ENCODE measurements around the gene DSTYK. TPM values are rescaled to one million over a fixed set of nuclear protein-coding genes. Genes with fewer than 3 reads are reported as not detected.

Gene DSTYK
- total RNA-seq, 4 donors from 2014 or later, result 12.9 to 21.1 (median 17.5) TPM

DNA sequence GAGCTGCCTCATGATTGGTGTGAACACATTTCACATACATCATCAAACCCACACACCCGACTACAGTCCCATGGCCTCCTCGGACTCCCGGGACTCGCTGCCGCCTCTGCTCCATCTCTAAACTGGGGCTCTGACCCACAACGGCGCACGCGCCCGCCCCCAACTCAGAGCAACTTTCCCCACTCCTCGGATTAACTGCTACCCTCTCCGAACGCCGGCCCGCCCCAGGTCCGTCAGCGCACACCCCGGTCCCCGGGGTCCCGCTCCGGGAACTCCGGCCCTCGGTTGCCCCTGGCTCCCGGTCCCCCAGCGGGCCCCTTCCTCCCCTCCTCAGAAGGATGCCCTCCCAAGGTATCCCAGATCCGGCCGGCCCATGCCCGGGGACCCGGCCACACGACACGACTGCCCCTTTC lies 740 bp downstream of the DSTYK start:
- TF ChIP-seq, protein P1, sequence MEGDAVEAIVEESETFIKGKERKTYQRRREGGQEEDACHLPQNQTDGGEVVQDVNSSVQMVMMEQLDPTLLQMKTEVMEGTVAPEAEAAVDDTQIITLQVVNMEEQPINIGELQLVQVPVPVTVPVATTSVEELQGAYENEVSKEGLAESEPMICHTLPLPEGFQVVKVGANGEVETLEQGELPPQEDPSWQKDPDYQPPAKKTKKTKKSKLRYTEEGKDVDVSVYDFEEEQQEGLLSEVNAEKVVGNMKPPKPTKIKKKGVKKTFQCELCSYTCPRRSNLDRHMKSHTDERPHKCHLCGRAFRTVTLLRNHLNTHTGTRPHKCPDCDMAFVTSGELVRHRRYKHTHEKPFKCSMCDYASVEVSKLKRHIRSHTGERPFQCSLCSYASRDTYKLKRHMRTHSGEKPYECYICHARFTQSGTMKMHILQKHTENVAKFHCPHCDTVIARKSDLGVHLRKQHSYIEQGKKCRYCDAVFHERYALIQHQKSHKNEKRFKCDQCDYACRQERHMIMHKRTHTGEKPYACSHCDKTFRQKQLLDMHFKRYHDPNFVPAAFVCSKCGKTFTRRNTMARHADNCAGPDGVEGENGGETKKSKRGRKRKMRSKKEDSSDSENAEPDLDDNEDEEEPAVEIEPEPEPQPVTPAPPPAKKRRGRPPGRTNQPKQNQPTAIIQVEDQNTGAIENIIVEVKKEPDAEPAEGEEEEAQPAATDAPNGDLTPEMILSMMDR (IDR thresholded peaks at IDR 0.05), result no peak
- no peak for TF ChIP-seq POLR2A (IDR thresholded peaks at IDR 0.05)
- H3K36me3 ChIP-seq, result no peaks in the 10 kb centered on the region
- intact Hi-C loops (cut with DNase I), result no loop called here
- H3K27me3 ChIP-seq, result no peaks in the 10 kb centered on the region
- H3K4me1 ChIP-seq, result peaks cover 10 to 14% of the 10 kb centered on the region in 2 donors
- peak overlapping the region; percentile 83 to 92 (median 89) for H3K27ac ChIP-seq
- H3K9me3 ChIP-seq, result no peaks in the 10 kb centered on the region
- 0 to 1% methylated on average over 14 to 27 of the region's 31 CpGs for WGBS, 2 donors
- peak overlapping the region; percentile 73 to 98 (median 90) for H3K4me3 ChIP-seq (replicated peaks in 1 of 3)
- DNase-seq, result peak in 1 of 2 donors; percentile 26

DNA sequence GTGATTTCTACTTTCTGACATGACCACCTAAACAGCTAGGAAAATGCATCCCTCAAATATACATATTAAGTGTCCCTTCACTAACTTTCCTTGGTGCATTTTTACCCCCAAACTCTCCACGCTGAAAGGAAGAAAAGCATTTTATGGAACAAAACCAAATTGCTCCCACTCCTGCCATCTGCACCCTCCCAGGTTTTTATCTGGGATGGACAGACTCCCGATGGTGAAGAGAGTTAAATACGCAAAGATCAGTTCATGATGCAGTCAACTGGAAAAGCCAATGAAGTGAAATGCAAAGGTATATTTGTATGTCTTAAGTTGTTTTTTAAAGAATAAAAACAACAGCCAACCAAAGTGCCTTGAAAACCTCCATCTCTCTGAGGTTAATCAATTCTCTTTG lies 2.7 kb downstream of the DSTYK start:
- 50 to 53% methylated on average over 3 of the region's 3 CpGs for WGBS, 2 donors
- no peak overlapping the region for H3K27ac ChIP-seq
- no peaks in the 10 kb centered on the region for H3K27me3 ChIP-seq
- H3K4me1 ChIP-seq, result peaks cover 10 to 17% of the 10 kb centered on the region in 2 donors
- no peaks in the 10 kb centered on the region for H3K36me3 ChIP-seq
- intact Hi-C loops (cut with DNase I), result no loop called here
- no peak overlapping the region for H3K4me3 ChIP-seq (replicated peaks in 1 of 3)
- no peak for TF ChIP-seq POLR2A (IDR thresholded peaks at IDR 0.05)
- TF ChIP-seq, protein P1 (IDR thresholded peaks at IDR 0.05), result no peak
- H3K9me3 ChIP-seq, result no peaks in the 10 kb centered on the region
- DNase-seq, result no peak

DNA sequence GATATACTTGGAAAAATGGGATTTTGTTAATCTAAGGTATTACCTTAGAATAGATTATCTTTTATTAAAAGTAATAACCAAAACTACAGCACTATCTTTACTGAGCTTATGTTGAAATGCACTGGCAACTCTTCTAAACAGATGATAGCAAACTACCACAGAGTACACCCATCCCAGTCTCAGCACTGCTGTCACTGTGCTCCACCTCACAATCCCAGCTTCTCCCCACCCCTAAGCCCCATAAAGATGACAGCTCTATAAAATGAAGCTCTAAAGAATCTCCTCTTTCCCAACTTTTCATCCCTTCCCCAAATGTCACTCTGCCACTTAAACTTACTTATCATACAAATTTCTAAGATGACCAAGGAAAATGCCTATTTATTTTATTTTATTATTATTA lies 6.4 kb downstream of the DSTYK start:
- TF ChIP-seq, protein P1 (IDR thresholded peaks at IDR 0.05), result no peak
- no peak for TF ChIP-seq POLR2A (IDR thresholded peaks at IDR 0.05)
- Histone ChIP-seq H3K27ac (no peak overlapping the region), H3K9me3 (no peaks in the 10 kb centered on the region), H3K27me3 (no peaks in the 10 kb centered on the region), H3K4me1 (peaks cover 4 to 12% of the 10 kb centered on the region in 2 donors), H3K36me3 (no peaks in the 10 kb centered on the region), H3K4me3 (replicated peaks in 1 of 3) (no peak overlapping the region)
- no peak for DNase-seq
- intact Hi-C loops (cut with DNase I), result no loop called here

DNA sequence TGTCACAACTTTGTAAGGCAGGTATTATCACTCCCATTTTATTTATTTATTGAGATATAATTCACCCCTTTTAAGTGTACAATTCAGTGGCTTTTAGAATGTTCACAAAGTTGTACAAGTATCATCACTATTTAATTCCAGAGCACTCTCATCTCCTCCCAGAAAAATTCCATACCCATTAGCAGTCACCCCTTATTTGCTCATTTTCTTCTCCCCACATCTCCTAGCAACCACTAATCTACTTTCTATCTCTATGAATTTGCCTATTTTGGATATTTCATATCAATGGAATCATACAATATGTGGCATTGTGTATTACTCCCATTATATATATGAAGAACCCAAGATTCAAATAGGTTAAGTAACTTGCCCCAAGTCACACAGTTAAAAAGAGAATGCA lies 7.0 kb downstream of the DSTYK start:
- Histone ChIP-seq H3K9me3 (no peaks in the 10 kb centered on the region), H3K27ac (no peak overlapping the region), H3K27me3 (no peaks in the 10 kb centered on the region), H3K4me3 (replicated peaks in 1 of 3) (no peak overlapping the region), H3K36me3 (no peaks in the 10 kb centered on the region), H3K4me1 (peaks cover 0 to 7% of the 10 kb centered on the region in 2 donors)
- intact Hi-C loops (cut with DNase I), result no loop called here
- DNase-seq, result no peak
- TF ChIP-seq, protein P1 (IDR thresholded peaks at IDR 0.05), result no peak
- TF ChIP-seq POLR2A (IDR thresholded peaks at IDR 0.05), result no peak

DNA sequence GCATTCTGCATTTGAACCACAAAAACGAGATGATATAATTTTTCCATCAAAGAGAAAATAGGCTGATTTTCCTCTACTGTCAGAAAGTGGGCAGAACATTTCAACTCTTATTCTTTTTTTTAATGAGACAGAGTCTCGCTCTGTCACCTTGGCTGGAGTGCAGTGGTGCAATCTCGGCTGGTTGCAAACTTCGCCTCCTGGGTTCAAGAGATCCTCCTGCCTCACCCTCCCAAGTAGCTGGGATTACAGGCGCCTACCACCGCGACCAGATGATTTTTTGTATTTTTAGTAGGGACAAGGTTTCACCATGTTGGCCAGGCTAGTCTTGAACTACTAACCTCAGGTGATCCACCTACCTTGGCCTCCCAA lies 11.6 kb downstream of the DSTYK start:
- Histone ChIP-seq H3K27ac (no peak overlapping the region), H3K4me1 (peaks cover 0 to 5% of the 10 kb centered on the region in 2 donors), H3K4me3 (replicated peaks in 1 of 3) (no peak overlapping the region), H3K9me3 (no peaks in the 10 kb centered on the region), H3K27me3 (no peaks in the 10 kb centered on the region), H3K36me3 (no peaks in the 10 kb centered on the region)
- intact Hi-C loops (cut with DNase I), result no loop called here
- WGBS, 2 donors, result 93 to 95% methylated on average over 7 of the region's 7 CpGs
- TF ChIP-seq, protein P1 (IDR thresholded peaks at IDR 0.05), result no peak
- TF ChIP-seq POLR2A (IDR thresholded peaks at IDR 0.05), result no peak
- no peak for DNase-seq

Data from thyroid gland (tissue), 4 donors.